ENCODE measurements around the gene WDTC1.
A peak's percentile ranks its signal among the peaks of the same experiment; 100 is the strongest.
"Not testable (repeated sequence)": the region's sequence is repeated elsewhere in the genome, so short reads cannot be mapped to it uniquely, and the experiment has no call there.

The WDTC1 gene, protein sequence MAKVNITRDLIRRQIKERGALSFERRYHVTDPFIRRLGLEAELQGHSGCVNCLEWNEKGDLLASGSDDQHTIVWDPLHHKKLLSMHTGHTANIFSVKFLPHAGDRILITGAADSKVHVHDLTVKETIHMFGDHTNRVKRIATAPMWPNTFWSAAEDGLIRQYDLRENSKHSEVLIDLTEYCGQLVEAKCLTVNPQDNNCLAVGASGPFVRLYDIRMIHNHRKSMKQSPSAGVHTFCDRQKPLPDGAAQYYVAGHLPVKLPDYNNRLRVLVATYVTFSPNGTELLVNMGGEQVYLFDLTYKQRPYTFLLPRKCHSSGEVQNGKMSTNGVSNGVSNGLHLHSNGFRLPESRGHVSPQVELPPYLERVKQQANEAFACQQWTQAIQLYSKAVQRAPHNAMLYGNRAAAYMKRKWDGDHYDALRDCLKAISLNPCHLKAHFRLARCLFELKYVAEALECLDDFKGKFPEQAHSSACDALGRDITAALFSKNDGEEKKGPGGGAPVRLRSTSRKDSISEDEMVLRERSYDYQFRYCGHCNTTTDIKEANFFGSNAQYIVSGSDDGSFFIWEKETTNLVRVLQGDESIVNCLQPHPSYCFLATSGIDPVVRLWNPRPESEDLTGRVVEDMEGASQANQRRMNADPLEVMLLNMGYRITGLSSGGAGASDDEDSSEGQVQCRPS

DNA sequence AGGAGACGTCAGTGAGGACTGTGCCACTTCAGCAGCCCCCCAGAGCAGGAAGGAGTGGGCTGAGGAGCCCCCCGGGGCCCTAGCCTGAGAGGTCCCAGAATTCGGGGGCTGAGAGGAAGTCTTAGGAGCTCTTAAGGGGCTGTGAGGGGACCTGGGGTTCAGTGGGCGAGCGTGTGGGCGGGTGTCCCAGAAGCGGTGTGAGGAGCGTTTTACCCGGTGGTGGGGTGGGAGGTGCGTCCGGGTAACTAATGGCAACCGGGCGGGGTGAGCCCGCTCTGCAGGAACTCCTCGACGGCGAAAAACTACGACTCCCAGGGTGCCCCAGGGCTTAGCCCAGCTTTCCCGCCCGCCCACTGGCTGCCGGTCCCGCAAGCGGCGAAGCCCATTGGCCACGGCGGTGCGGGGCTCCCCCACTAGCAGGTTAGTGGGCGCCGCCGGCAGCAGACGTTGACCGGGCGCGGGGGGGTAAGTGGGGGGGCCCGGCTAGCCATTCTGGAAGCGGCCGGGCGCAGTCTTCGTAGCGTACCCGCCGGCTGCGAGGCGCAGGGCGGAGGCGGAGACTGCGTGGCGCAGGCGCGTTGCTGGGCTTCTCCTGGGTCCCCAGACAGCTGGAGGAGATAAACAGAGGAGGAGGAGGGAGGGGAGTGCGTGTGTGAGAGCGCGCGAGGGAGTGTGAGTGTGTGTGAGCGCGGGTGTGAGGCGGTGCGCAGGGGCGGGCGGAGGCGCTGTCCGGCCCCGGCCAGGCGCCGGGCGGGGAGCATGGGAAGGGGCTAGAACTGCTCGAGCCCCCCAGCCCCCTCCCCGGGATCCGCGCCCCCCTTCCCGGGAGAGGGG, at the start of gene WDTC1:
Gene WDTC1 (plus strand): TSS at position 584 of the 834 bp plus-strand sequence. CDS start 26,423 bp downstream, outside the sequence.
- peak; percentile 98 for DNase-seq

DNA sequence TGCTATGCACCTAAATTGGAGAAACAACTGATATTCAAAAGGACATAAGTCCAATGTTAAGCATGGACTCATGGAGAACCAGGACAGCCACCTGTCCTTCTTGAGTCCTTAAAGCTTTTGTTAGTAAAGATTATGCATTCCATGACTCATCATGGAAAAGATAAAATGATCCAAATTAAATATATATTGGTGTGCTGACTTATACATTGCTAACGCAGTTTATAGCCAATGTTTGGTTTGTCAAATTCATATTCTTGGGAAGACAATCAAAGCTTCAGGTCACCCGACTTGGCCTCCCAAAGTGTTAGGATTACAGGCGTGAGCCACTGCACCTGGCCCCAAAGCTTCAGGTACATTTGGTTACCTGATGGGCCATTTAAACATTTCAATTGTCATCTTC, 49.8 kb upstream of the WDTC1 start:
- DNase-seq: not testable (repeated sequence)

DNA sequence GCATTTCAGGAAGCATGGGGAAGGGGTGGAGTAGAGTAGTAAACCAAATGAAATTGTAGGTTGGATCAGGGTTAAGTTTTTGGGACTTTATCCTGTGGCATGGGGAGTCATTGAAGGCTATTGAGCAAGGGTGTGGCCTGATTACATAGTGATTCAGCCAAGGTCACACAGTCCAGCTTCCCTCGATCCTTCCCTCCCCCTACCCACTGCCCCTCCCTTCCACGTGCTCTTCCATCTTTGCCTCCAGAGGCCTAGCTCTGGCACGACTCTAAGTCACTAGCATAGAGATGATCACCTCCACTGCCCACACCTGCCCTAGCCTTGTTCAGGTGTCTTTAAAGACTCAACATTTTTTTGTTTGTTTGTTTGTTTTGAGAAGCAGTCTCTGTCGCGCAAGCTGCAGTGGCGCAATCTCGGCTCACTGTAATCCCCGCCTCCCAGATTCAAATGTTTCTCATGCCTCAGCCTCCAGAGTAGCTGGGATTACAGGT, 42.3 kb upstream of the WDTC1 start:
- DNase-seq: no peak

DNA sequence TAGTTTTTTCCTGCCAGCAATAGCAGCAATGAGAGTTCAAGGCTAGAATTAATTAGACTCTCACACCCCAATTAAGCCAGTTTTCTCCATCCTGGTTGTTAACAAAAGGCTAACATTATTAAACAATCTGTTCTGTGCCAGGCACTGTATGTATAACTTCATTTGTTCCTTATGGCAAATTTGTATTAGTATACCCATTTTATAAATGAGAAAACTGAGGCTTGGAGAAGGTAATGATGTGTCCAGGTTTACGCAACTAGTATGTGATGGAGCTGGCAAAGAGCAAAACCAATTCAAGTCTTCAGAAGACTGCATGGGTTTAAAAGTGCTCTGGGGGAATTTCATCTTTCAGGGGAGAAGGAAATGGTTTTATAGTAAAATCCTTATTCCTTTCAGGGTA, 41.2 kb upstream of the WDTC1 start:
- DNase-seq: no peak

DNA sequence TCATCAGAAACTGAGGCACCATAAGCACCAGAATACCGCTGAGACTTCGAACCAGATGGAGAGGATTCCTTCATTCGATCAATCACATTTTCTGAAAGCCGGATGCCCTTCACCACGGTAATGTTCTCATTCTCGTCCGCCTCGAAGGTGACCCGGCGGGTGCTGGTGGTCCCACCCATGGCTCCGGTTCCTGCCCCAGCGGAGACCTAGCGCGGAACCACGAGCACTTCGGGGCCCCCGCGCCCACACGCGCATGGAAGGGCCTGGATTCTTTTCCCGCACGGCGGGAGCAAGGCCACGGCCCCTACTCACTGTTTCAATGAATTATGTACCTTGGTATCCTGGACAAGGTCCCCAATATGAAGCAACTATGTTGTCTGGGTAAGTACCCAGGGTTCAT, 33.1 kb upstream of the WDTC1 start:
- DNase-seq: no peak

DNA sequence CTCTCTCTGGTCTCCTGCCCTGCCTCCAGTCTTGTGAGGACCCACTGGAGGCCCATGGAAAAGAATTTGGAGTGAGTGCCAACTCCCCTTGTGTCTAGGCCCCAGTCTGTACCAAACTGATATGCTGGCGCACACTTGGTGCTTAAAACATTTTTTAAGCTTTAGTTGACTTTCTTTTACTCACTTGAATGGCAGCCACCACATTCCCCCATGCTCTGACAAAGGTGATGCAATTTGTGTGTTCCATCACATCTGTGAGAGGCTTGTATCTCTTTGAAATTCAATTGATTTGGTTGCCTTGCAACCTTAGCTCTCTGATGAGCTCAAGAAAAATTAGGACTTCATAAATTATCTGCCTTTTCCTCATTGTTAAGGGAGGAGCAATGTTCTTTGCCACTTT, 30.5 kb upstream of the WDTC1 start:
- DNase-seq: no peak

DNA sequence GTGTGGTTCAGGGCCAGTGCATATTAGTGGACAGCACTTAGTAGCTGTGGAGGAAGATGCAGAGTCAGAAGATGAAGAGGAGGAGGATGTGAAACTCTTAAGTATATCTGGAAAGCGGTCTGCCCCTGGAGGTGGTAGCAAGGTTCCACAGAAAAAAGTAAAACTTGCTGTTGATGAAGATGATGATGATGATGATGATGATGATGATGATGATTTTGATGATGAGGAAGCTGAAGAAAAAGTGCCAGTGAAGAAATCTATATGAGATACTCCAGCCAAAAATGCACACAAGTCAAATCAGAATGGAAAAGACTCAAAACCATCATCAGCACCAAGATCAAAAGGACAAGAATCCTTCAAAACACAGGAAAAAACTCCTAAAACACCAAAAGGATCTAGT, 27.2 kb upstream of the WDTC1 start:
- DNase-seq: not testable (repeated sequence)

DNA sequence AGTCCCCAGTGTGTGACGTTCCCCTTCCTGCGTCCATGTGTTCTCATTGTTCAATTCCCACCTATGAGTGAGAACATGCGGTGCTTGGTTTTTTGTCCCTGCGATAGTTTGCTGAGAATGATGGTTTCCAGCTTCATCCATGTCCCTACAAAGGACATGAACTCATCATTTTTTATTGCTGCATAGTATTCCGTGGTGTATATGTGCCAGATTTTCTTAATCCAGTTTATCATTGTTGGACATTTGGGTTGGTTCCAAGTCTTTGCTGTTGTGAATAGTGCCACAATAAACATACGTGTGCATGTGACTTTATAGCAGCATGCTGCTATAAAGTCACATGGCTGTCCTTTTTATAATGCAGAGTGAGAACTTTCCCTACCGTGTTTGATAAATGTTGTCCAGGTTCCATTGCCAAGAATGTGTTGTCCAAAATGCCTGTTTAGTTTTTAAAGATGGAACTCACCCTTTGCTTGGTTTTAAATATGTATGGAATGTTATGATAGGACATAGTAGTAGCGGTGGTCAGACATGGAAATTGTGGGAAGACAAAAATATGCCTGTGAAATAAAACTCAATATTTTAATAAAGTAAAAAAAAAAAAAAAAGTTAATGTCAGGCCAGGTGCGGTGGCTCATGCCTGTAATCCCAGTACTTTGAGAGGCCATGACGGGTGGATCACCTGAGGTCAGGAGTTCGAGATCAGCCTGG, 26.1 kb upstream of the WDTC1 start:
- DNase-seq: not testable (repeated sequence)

DNA sequence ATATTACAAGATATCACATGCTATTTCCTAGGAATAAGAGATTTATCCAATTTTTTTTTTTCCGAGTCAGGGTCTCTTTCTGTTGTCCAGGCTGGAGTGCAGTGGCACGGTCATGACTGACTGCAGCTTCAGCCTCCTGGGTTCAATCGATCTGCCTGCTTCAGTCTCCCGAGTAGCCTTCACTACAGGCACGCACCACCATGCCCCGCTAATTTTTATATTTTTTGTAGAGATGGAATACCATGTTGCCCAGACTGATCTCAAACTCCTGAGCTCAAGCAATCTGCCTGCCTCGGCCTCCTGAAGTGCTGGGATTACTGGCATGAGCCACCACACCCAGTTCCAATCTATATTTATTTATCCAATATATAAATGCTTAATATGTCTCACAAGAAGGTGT, 18.0 kb upstream of the WDTC1 start:
- no peak for DNase-seq

DNA sequence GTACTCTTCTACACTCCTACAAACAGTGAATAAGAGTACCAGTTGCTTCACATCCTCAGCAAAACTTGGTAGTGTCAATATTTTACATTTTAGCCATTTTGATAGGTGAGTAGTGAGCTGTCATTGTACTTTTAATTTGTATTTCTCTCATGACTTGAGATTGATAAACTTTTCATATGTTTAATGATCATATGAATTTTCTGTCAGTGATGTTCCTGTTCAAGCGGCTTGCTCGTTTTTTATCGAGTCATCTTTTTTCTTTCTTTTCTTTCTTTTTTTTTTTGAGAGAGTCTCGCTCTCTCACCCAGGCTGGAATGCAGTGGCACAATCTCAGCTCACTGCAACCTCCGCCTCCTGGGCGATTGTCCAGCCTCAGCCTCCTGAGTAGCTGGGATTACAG, 17.0 kb upstream of the WDTC1 start:
- DNase-seq: no peak

DNA sequence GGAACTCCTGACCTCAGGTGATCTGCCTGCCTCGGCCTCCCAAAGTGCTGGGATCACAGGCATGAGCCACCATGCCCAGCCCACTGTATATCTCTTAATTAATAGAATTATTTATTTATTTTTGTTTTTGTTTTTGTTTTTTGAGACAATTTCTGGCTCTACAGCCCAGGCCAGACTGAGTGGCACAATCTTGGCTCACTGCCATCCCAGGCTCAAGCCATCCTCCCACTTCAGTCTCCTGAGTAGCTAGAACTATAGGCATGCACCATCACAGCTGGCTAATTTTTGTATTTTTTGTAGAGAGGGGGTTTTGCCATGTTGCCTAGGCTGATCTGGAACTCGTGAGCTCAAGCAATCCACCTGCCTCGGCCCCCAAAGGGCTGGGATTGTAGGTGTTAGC, 15.7 kb upstream of the WDTC1 start:
- DNase-seq: no peak

DNA sequence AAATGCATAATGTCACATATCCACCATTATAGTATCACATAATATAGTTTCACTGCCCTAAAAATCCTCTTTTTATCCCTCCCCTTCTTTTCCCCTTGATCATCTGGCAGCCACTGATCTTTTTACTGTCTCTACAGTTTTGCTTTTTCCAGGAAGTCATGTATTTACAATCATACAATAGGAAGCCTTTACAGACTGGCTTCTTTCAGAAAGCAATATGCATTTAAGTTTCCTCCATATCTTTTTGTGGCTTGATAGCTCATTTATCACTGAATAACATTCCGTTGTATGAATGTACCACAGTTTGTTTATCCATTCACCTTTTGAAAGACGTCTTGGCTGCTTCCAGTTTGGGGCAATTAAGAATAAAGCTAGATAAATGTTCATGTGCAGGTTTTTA, 14.3 kb upstream of the WDTC1 start:
- DNase-seq: no peak

DNA sequence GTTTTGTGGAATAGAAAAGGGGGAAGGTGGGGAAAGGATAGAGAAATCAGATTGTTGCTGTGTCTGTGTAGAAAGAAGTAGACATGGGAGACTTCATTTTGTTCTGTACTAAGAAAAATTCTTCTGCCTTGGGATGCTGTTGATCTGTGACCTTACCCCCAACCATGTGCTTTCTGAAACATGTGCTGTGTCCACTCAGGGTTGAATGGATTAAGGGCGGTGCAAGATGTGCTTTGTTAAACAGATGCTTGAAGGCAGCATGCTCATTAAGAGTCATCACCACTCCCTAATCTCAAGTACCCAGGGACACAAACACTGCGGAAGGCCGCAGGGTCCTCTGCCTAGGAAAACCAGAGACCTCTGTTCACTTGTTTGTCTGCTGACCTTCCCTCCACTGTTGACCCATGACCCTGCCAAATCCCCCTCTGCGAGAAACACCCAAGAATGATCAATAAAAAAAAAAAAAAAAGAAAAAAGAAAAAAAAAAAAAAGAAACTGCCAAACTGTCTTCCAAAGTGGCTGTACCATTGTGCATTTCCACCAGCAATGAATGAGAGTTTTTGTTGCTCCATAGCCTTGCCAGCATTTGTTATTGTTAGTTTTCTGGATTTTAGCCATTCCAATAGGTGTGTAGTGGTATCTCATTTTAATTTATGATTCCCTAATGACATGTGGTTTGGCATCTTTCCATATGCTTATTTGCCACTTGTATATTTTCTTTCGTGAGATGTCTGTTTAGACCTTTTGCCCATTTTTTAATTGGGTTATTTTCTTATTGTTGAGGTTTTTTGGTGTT, 13.5 kb upstream of the WDTC1 start:
- not testable (repeated sequence) for DNase-seq

DNA sequence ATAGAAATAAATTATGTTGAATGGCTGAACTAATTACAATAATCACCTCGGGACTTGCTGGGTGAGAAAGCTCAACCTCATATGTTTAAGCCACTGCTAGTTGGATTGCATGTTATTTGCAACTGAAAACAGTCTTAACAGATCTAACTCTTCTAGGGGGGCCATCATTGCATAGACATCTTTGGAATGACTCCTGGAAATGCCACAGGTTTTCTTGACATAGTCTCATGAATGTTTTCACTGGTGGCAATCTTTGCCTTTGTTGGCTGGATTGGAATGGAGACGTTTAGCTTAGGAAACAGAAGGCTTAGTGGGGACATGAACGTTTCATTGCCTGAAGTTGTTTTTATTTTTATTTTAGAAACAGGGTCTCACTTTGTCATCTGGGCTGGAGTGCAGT, 8.8 kb upstream of the WDTC1 start:
- no peak for DNase-seq

DNA sequence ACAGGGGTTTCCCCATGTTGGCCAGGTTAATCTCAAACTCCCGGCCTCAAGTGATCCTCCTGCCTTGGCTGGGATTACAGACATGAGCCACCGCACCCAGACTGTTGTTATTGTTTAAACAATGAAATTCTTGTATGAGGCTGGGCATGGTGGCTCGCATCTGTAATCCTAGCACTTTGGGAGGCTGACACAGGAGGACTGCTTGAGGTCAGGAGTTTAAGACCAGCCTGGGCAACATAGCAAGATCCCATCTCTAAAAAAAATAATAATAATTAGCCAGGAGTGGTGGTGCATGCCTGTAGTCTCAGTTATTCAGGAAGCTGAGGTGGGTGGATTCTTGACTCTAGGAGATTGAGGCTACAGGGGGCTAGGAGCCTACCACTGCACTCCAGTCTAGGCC, 6.7 kb upstream of the WDTC1 start:
- DNase-seq: no peak

DNA sequence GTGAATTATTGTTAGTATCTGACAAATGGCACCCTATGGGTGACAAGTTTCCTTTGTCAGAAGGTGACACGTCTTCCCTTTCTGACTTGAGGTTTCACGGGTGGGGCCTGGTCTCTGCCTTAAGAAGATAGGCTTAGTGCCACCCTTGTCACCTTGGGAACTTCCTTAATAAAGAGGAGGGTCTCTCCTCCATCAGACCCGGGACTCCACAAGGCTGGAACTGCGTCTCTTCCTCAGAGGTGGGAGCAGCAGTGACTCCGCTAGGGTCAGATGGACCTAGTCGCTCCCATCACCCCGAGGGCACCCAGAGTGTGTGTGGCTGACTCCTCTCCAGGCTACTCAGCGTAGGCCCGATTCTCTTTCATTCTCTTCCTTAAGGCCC, 774 bp upstream of the WDTC1 start:
- DNase-seq: no peak

DNA sequence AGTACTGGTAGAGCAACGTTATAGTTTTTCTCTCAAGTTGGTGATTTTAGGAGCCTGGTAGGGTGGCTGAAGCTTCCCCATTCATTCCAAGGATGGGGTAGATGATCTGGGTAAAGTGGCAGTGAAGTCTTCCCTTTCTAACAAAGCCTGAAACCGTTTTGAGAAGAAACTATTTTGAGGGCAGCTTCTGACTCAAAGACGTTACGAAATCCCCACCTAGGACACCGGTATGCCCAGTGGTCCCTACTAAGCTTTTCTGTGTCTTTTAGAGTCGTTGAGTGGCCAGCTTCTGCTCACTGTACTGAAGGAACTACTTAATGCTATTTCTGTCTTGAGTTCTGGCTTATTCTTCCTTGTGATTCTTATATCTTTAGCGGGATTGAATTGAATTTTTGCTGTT, 1.4 kb downstream of the WDTC1 start:
- no peak for DNase-seq

DNA sequence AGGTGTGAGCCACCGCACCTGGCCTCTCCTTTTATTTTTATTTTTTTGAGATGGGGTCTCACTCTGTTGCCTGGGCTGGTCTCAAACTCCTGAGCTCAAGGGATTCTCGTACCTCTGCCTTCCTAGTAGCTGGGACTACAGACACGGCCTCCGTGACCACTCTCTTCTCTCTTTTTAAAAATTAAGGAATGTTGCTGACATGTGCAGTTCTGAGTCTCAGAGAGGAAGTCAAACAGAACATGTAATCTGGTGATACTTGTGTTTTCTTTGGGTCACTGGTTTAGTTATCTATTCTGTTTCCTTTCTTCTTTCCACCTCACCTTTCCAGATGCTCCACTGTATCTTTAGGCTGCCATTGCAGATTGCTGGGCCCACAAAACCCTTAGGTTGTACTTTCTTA, 2.7 kb downstream of the WDTC1 start:
- DNase-seq: no peak

DNA sequence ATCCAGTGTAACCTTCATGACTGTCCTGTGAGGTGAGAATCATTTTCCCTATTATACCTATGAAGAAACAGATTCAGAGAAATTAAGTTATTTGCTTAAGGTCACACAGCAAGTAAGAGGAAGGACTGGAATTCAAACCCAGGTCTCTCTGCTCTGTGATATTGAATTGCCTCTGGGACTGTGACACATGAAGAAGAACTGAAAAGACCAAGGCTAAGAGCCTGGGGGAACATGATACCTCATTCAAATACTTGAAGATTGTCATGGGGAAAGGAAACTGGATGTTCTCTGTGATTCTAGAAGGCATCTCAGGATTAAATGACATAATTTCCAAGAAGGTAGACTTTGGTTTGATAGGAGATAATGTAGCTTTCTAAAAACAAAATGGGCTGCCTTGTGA, 3.6 kb downstream of the WDTC1 start:
- no peak for DNase-seq

DNA sequence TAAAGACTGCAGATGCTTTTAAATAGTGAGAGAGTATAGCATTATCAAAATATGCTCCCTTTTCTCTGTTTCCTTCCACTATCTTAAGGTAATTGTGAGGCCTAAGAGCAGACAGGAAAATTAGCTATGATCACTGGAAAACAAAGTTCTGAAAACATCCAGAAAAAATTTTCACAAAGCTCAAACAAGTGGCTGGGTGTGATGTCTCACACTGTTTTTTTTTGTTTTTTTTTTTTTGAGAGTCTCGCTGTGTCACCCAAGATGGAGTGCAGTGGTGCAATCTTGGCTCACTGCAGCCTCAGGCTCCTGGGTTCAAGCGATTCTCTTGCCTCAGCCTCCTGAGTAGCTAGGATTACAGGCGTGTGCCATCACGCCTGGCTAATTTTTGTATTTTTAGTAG, 7.2 kb downstream of the WDTC1 start:
- DNase-seq: no peak

DNA sequence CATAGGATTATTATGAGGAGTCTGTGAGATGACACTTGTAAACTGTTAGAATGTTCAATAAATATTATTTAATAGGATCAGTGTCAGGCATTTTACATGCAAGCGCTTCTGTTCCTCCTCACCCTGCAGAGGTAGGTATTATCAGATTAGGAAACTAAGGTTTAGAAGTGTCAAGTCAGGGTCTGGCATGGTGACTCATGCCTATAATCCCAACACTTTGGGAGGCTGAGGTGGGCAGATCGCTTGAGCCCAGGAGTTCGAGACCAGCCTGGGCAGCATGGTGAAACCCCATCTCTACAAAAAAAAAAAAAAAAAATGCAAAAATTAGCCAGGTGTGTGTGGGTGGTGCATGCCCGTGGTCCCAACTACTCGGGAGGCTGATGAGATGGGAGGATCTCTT, 9.2 kb downstream of the WDTC1 start:
- DNase-seq: not testable (repeated sequence)

DNA sequence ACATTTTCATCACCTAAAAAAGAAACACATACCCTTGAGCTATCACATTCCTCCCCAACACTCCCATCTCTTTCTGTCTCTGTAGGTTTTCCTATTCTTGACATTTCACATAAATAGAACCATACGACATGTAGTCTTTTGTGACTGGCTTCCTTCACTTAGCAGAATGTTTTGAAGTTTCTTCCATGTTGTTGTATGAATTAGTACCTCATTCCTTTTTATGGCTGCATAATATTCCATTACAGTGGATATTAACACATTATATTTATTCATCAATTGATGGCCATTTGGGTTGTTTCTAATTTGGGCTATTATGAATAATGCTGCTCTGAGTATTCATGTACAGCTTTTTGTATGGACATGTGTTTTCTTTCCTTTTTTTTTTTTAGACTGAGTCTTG, 11.8 kb downstream of the WDTC1 start:
- DNase-seq: no peak

Data from stimulated activated naive CD4-positive, alpha-beta T cell treated with Interleukin-2 at 50 U/mL for 16 hours (primary cell).